ENCODE measurements around the gene PCYT2. TPM values are rescaled to one million over a fixed set of nuclear protein-coding genes. Genes with fewer than 3 reads are reported as not detected.

Gene PCYT2
- total RNA-seq, 1 experiment from 2014 or later: 151 TPM

GRCh38 chr17:81934850-81935708 lies 23.9 kb upstream of the PCYT2 start:
- no peak overlapping the region for H3K27ac Mint-ChIP-seq (ENCODE audit: unreplicated experiment)
- TF ChIP-seq, protein P1, sequence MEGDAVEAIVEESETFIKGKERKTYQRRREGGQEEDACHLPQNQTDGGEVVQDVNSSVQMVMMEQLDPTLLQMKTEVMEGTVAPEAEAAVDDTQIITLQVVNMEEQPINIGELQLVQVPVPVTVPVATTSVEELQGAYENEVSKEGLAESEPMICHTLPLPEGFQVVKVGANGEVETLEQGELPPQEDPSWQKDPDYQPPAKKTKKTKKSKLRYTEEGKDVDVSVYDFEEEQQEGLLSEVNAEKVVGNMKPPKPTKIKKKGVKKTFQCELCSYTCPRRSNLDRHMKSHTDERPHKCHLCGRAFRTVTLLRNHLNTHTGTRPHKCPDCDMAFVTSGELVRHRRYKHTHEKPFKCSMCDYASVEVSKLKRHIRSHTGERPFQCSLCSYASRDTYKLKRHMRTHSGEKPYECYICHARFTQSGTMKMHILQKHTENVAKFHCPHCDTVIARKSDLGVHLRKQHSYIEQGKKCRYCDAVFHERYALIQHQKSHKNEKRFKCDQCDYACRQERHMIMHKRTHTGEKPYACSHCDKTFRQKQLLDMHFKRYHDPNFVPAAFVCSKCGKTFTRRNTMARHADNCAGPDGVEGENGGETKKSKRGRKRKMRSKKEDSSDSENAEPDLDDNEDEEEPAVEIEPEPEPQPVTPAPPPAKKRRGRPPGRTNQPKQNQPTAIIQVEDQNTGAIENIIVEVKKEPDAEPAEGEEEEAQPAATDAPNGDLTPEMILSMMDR (IDR thresholded peaks at IDR 0.05; ENCODE audit: insufficient read depth in 1 of 2, low read depth in 1 of 2, low read length in 1 of 2, severe bottlenecking in 1 of 2, unreplicated experiment in 1 of 2): no peak
- no peaks in the 10 kb centered on the region for H3K9me3 Mint-ChIP-seq (ENCODE audit: unreplicated experiment)
- CTCF ChIA-PET: interaction anchor here (0.6 kb wide), 1 partner anchor 9 kb away, joined by 5 read pairs; no protein-coding TSS in a partner anchor
- H3K36me3 Mint-ChIP-seq (ENCODE audit: insufficient read depth, unreplicated experiment): peaks cover 67% of the 10 kb centered on the region
- no TSS peak for BruUV-seq (replicated peaks)
- intact Hi-C loops (cut with micrococcal nuclease; ENCODE audit: unreplicated experiment): no loop called here
- Histone ChIP-seq H3K27me3 (replicated peaks; ENCODE audit: control insufficient read depth, insufficient read depth, low read length) (no peaks in the 10 kb centered on the region), H3K36me3 (ENCODE audit: control insufficient read depth, insufficient read depth, low read length) (peaks cover 3% of the 10 kb centered on the region; the same call in 1 of the 2 replicates), H3K9me3 (no peaks in the 10 kb centered on the region), H3K4me1 (no peaks in the 10 kb centered on the region), H3K4me3 (ENCODE audit: low read depth, low read length) (no peak overlapping the region)
- no peaks in the 10 kb centered on the region for H3K27me3 Mint-ChIP-seq (ENCODE audit: insufficient read depth, unreplicated experiment)
- no peak for DNase-seq
- POLR2A ChIA-PET: no interaction called here
- peaks cover 12% of the 10 kb centered on the region for H3K4me1 Mint-ChIP-seq (ENCODE audit: low read depth, unreplicated experiment)
- peak overlapping the region; percentile 94 for H3K4me3 Mint-ChIP-seq (ENCODE audit: unreplicated experiment)

DNA sequence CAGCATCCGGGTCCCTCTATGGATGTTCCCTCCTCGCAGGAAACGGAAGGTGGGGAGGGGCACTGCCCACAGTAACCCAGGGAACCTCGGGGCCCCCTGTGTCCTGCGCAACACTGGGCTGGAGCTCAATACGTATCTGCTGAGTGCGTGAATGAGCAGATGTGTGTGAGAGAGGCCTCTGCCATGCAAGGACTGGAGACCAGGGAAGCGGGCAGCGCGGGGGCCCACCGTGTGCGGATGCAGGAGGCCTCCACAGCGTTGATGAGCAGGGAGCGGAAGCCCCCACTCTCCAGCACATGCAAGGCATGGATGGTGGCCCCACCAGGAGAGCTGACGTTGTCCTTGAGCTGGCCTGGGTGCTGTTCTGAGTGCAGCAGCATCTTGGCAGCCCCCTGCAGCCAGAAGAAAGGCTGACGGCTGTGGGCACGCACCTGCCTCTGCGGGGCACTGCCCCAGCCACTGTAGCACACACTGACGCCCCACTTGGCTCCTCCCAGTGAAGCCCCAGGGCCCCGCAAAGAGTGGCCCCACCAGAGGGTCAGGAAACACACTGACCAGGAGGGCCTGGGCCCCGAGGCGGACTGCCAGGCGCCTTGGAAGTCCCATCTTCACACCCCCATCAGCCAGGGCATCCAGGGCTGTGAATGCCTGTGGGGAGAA lies 23.0 kb upstream of the PCYT2 start:
- no peaks in the 10 kb centered on the region for H3K27me3 ChIP-seq (replicated peaks; ENCODE audit: control insufficient read depth, insufficient read depth, low read length)
- ChIA-PET POLR2A (no interaction called here), CTCF (no interaction called here)
- no peaks in the 10 kb centered on the region for H3K9me3 ChIP-seq
- H3K4me3 ChIP-seq (ENCODE audit: low read depth, low read length): no peak overlapping the region
- H3K27me3 Mint-ChIP-seq (ENCODE audit: insufficient read depth, unreplicated experiment): no peaks in the 10 kb centered on the region
- DNase-seq: no peak
- H3K36me3 ChIP-seq (ENCODE audit: control insufficient read depth, insufficient read depth, low read length): peaks cover 3% of the 10 kb centered on the region; the same call in 1 of the 2 replicates
- no peaks in the 10 kb centered on the region for H3K9me3 Mint-ChIP-seq (ENCODE audit: unreplicated experiment)
- intact Hi-C loops (cut with micrococcal nuclease; ENCODE audit: unreplicated experiment): no loop called here
- no TSS peak for BruUV-seq (replicated peaks)
- H3K27ac Mint-ChIP-seq (ENCODE audit: unreplicated experiment): peak overlapping the region; percentile 1
- H3K36me3 Mint-ChIP-seq (ENCODE audit: insufficient read depth, unreplicated experiment): peaks cover 67% of the 10 kb centered on the region
- TF ChIP-seq, protein P1 (IDR thresholded peaks at IDR 0.05; ENCODE audit: insufficient read depth in 1 of 2, low read depth in 1 of 2, low read length in 1 of 2, severe bottlenecking in 1 of 2, unreplicated experiment in 1 of 2): no peak
- no peaks in the 10 kb centered on the region for H3K4me1 ChIP-seq
- H3K4me1 Mint-ChIP-seq (ENCODE audit: low read depth, unreplicated experiment): peaks cover 12% of the 10 kb centered on the region
- peak overlapping the region; percentile 29 for H3K4me3 Mint-ChIP-seq (ENCODE audit: unreplicated experiment)

DNA sequence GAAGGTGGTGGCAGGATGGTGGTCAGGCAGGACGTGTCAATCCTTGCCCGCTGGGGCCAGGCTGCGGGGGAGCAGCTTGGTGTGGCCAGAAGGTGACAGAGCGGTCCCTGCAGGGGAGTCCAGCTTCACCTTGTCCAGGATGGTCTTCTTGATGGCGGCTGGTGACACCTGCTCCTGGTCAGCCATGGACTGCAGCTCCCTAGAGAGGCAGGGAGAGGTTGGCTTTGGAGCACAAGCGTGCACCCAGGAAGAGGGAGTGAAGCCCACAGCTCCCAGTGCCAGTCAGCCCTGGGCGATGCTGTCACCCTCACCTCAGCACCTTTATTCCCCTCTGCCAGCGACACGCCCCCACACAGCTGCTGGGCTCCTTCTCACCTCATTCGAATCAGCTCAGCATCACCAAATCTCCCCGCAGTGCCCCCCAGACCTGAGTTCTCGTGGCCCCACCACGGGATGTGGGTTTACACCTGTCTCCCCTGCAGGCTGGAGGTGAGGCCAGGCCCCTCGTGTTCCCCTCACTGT lies 22.0 kb upstream of the PCYT2 start:
- no peaks in the 10 kb centered on the region for H3K9me3 Mint-ChIP-seq (ENCODE audit: unreplicated experiment)

More for the DNA sequence above, 22.0 kb upstream of the PCYT2 start:
- peaks cover 12% of the 10 kb centered on the region for H3K4me1 Mint-ChIP-seq (ENCODE audit: low read depth, unreplicated experiment)
- Histone ChIP-seq H3K36me3 (ENCODE audit: control insufficient read depth, insufficient read depth, low read length) (peaks cover 3% of the 10 kb centered on the region; the same call in 1 of the 2 replicates), H3K27me3 (replicated peaks; ENCODE audit: control insufficient read depth, insufficient read depth, low read length) (no peaks in the 10 kb centered on the region), H3K4me3 (ENCODE audit: low read depth, low read length) (no peak overlapping the region), H3K9me3 (no peaks in the 10 kb centered on the region), H3K4me1 (no peaks in the 10 kb centered on the region; the same call in 1 of the 2 replicates)
- peak overlapping the region; percentile 35 for H3K4me3 Mint-ChIP-seq (ENCODE audit: unreplicated experiment)
- TF ChIP-seq, protein P1 (IDR thresholded peaks at IDR 0.05; ENCODE audit: insufficient read depth in 1 of 2, low read depth in 1 of 2, low read length in 1 of 2, severe bottlenecking in 1 of 2, unreplicated experiment in 1 of 2): no peak
- H3K27ac Mint-ChIP-seq (ENCODE audit: unreplicated experiment): peak overlapping the region; percentile 1
- no peak for DNase-seq
- no peaks in the 10 kb centered on the region for H3K27me3 Mint-ChIP-seq (ENCODE audit: insufficient read depth, unreplicated experiment)
- POLR2A ChIA-PET: no interaction called here
- intact Hi-C loops (cut with micrococcal nuclease; ENCODE audit: unreplicated experiment): no loop called here
- no TSS peak for BruUV-seq (replicated peaks)
- peaks cover 61% of the 10 kb centered on the region for H3K36me3 Mint-ChIP-seq (ENCODE audit: insufficient read depth, unreplicated experiment)
- CTCF ChIA-PET: interaction anchor here (1.1 kb wide), 1 partner anchor 21 kb away, joined by 3 read pairs; no protein-coding TSS in a partner anchor

All from Caco-2 (cell line).